K562 (cell line): ENCODE measurements around the gene MCEMP1. TPM values are rescaled to one million over a fixed set of nuclear protein-coding genes. Genes with fewer than 3 reads are reported as not detected.

Source experiments
- ATAC-seq: fragments of 200-7000 bp; cut with Tn5 transposase; 3 replicates; pipeline ENCODE4 v1.9.1; 2020; ENCODE audit warnings: moderate library complexity
- BruUV-seq: library from RNA; stranded (reverse); fragments of 400-500 nt; replicated peaks from 2 replicates; lab custom pipeline; 2021; lab: Mats Ljungman, UMichigan
- CTCF ChIA-PET: fragments of 300-600 bp; formaldehyde crosslinking; extraction: SDS; loops from one replicate; lab custom pipeline; 2021; ENCODE audit warnings: low intra/inter-chr PET ratio; lab: Yijun Ruan, JAX
- POLR2A ChIA-PET: fragments of 300-600, 350-650 bp; sonication (Branson Sonifier 250); formaldehyde crosslinking; extraction: SDS; loops from one replicate; lab custom pipeline; 2021; ENCODE audit warnings: antibody characterized with exemption, inconsistent platforms; lab: Yijun Ruan, JAX
- DNase-seq, 4 experiments: peaks; one replicate each; pipeline versions ENCODE4 v3.0.0 to v3.0.0-alpha.2; 2011 to 2018; ENCODE audit warnings: low spot score in 3 of 4, mixed read lengths in 3 of 4; ENCODE audit errors: extremely low read depth in 1 of 4
- FAIRE-seq: peaks from 2 replicates; lab custom pipeline; 2011; peaks lifted over from hg19 to GRCh38; lab: Jason Lieb, UNC
- H2AFZ ChIP-seq: 2 replicates; pipeline ENCODE4 v1.6.0; 2011; ENCODE audit warnings: low read depth, low read length, control low read depth, inconsistent platforms
- H3K27ac ChIP-seq: fragments of 200-600 bp; 3 replicates; pipeline ENCODE4 v1.8.0; 2011; ENCODE audit warnings: low read depth, mild to moderate bottlenecking, control low read depth, inconsistent platforms, low read length, moderate library complexity, mixed read lengths; ENCODE audit errors: extremely low read depth
- H3K27me3 ChIP-seq, 2 experiments: fragments of 300-600 bp in 1 of 2; 2 replicates in 1 of 2; 3 replicates in 1 of 2; pipeline versions ENCODE4 v1.6.0 to v1.8.0; 2011; ENCODE audit warnings: inconsistent platforms in 2 of 2, low read length in 2 of 2, mild to moderate bottlenecking in 1 of 2, mixed read lengths in 1 of 2, moderate library complexity in 1 of 2; ENCODE audit not compliant: control insufficient read depth in 2 of 2, insufficient read depth in 2 of 2
- H3K36me3 ChIP-seq: fragments of 300-600 bp; 3 replicates; pipeline ENCODE4 v1.8.0; 2011; ENCODE audit warnings: mild to moderate bottlenecking, low read length, inconsistent platforms; ENCODE audit not compliant: control insufficient read depth, insufficient read depth
- H3K4me1 ChIP-seq, 2 experiments: fragments of 200-600 bp in 1 of 2; replicated peaks in 1 of 2; 2 replicates in 1 of 2; 3 replicates in 1 of 2; pipeline versions ENCODE4 v1.5.1 to v1.8.0; 2011; ENCODE audit warnings: inconsistent platforms in 2 of 2, low read length in 2 of 2, mild to moderate bottlenecking in 1 of 2, mixed read lengths in 1 of 2, moderate library complexity in 1 of 2; ENCODE audit not compliant: control insufficient read depth in 2 of 2, insufficient read depth in 2 of 2
- H3K4me2 ChIP-seq: 2 replicates; pipeline ENCODE4 v1.6.1; 2011; ENCODE audit warnings: low read length, control low read depth, inconsistent platforms, mixed read lengths; ENCODE audit not compliant: insufficient read depth
- H3K4me3 ChIP-seq: fragments of 200-600 bp; sonication (generic), shearing (Covaris generic); 2 replicates; pipeline ENCODE4 v1.5.1; 2016; ENCODE audit warnings: control low read depth, inconsistent platforms
- H3K79me2 ChIP-seq: fragments of 200-600 bp; 3 replicates; pipeline ENCODE4 v1.8.0; 2011; ENCODE audit warnings: low read length, inconsistent platforms; ENCODE audit not compliant: control insufficient read depth, insufficient read depth
- H3K9ac ChIP-seq, 2 experiments: 2 replicates each; pipeline versions ENCODE4 v1.6.0 to v1.6.1; 2011; ENCODE audit warnings: low read depth in 2 of 2, low read length in 2 of 2, control low read depth in 1 of 2, inconsistent platforms in 1 of 2, mild to moderate bottlenecking in 1 of 2, mixed read lengths in 1 of 2; ENCODE audit not compliant: insufficient read depth in 1 of 2
- H3K9me1 ChIP-seq: one replicate; pipeline ENCODE4 v1.6.0; 2011; ENCODE audit warnings: inconsistent platforms, mild to moderate bottlenecking, low read length, moderate library complexity; ENCODE audit not compliant: control insufficient read depth, insufficient read depth
- H3K9me3 ChIP-seq: replicated peaks from 2 replicates; pipeline ENCODE4 v1.5.1; 2011; ENCODE audit warnings: low read depth, low read length, inconsistent platforms; ENCODE audit not compliant: control insufficient read depth, insufficient read depth
- H4K20me1 ChIP-seq: replicated peaks from 2 replicates; pipeline ENCODE4 v1.6.1; 2011; ENCODE audit warnings: low read length, inconsistent platforms, mixed read lengths; ENCODE audit not compliant: control insufficient read depth, insufficient read depth
- PHF8 ChIP-seq: fragments of 200-600 bp; sonication (generic); IDR thresholded peaks from 2 replicates; pipeline ENCODE4 v1.6.1; 2012; ENCODE audit warnings: mixed run types, mild to moderate bottlenecking, inconsistent platforms, low read length, moderate library complexity, borderline replicate concordance
- RCOR1 ChIP-seq, 2 experiments: IDR thresholded peaks; 2 replicates each; pipeline ENCODE4 v1.6.1; 2012; ENCODE audit warnings: low read depth in 2 of 2, low read length in 2 of 2, borderline replicate concordance in 1 of 2, improper control_type of control experiment in 1 of 2
- SMARCE1 ChIP-seq: fragments of 450-650 bp; IDR thresholded peaks from 2 replicates; pipeline ENCODE4 v1.7.1; 2016; ENCODE audit warnings: mild to moderate bottlenecking
- SP2 ChIP-seq: IDR thresholded peaks from 2 replicates; pipeline ENCODE4 v1.6.1; 2011; ENCODE audit warnings: mild to moderate bottlenecking, low read depth, low read length, moderate library complexity; ENCODE audit not compliant: poor library complexity, severe bottlenecking; ENCODE audit errors: extremely low read depth
- ZC3H8 ChIP-seq: fragments of 450-650 bp; IDR thresholded peaks from 2 replicates; pipeline ENCODE4 v1.6.1; 2017
- ZFP30 ChIP-seq: fragments of 250-450 bp; sonication (Bioruptor Pico); IDR thresholded peaks from 2 replicates; pipeline ENCODE4 v1.8.0; 2022; ENCODE audit warnings: moderate library complexity, mild to moderate bottlenecking, inconsistent platforms, borderline replicate concordance
- ZNF23 ChIP-seq: fragments of 250-450 bp; sonication (Bioruptor Pico); IDR thresholded peaks from 2 replicates; pipeline ENCODE4 v1.4.0; 2020; ENCODE audit warnings: mild to moderate bottlenecking
- WGBS: fragments of 100-300 bp; shearing (Covaris generic); methylation state at CpG from one replicate; pipeline ENCODE4 v1.1.6; 2016; ENCODE audit warnings: low coverage, mixed read lengths; ENCODE audit not compliant: insufficient coverage; ENCODE audit errors: missing lambda C conversion rate; 5-methylcytosine and 5-hydroxymethylcytosine counted together
- in situ Hi-C: fragments of 300-500 bp; cut with MboI; formaldehyde crosslinking; loops from 4 replicates; pipeline ENCODE4 v1.15.0; 2018; ENCODE audit warnings: inconsistent platforms, mixed read lengths
- intact Hi-C: fragments of 100-400 bp; cut with micrococcal nuclease; formaldehyde crosslinking; loops from 2 replicates; pipeline ENCODE4 v1.14.2; 2022
- polyA plus RNA-seq, 8 experiments: library from polyadenylated mRNA; depleted of rRNA in 4 of 8; stranded (reverse) in 5 of 8; unstranded in 3 of 8; fragments of >200 nt; fragmentation: Nextera tagmentation in 2 of 8; fragmentation: Illumina TruSeq in 1 of 8; extraction: Ambion mirVana in 2 of 8; extraction: Trizol in 1 of 8; gene quantifications; 2 replicates each; pipeline versions ENCODE4 v1.2.1 to v1.2.3, GENCODE V29; 2011 to 2014; ENCODE audit warnings: inconsistent platforms in 1 of 8, missing spikeins in 1 of 8
- total RNA-seq, 7 experiments: library from RNA; depleted of rRNA in 6 of 7; stranded (reverse); fragments of >200 nt in 6 of 7; fragmentation: Illumina TruSeq in 2 of 7; extraction: Trizol in 2 of 7; gene quantifications; 2 replicates each; pipeline versions ENCODE4 v1.2.1 to v1.2.3, GENCODE V29; 2011 to 2021; ENCODE audit warnings: low replicate concordance in 1 of 7
- TF ChIP-seq, protein P1 (sequence below): fragments of 450-650 bp; IDR thresholded peaks from 2 replicates; pipeline ENCODE4 v1.6.1; 2018; ENCODE audit warnings: mild to moderate bottlenecking, low read depth; ENCODE audit not compliant: partially characterized antibody
- TF ChIP-seq, protein P2 (sequence below): fragments of 450-650 bp; IDR thresholded peaks from 2 replicates; pipeline ENCODE4 v1.6.1; 2018; ENCODE audit not compliant: partially characterized antibody

MCEMP1 gene
- total and polyA plus RNA-seq, 9 of the 15 experiments (the other 6 are each of a cell fraction or from before 2014, with no cell fraction given): 0.11 to 1.8 (median 0.51) TPM

DNA sequence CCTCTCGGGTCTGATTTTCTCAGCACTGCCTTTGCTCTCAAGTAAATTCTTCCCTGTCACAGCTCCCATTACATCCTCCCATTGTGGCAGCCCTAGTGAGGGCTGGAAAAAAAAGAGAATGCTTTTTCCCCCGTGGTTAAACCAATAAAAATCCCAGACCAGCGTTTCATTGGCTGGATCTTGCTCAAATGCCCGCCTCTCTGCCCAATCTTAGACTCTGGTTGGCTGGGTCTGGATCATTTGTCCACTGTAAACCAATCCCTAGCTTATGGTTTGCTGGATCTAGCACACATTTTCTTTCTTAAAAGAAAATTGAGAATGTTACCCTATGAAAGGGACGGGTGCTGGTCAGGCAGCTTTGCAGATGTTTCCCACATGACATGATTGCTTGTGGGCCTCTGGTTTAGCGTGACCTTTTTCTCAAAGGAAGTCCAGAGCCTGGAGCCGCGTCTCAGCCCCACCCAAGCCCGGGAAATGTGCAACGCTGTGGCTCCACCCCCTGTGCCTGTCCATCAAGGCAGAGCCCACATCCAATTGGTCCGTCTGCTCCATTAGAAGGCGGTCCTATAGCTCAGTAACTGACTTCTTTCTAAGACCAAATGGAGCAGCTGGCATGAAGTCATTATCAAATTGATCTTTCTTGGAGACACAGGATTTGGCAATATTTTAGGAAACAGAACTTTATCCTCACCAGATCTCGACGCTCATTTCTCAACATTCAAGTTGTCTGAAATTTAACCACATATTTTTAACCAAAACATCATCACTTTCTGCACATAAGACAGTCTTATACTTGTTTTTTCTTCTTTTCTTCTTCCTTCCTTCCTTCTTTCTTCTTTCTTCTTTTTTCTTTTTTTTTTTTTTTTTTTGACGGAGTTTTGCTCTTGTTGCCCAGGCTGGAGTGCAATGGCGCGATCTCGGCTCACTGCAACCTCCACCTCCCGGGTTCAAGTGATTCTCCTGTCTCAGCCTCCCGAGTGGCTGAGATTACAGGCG lies 2.6 kb upstream of the MCEMP1 start (continued):
- TF ChIP-seq ZFP30 (CRISPR knock-in tag) (no peak), SP2 (peak; percentile 44), ZNF23 (no peak)
- TF ChIP-seq, protein P1, sequence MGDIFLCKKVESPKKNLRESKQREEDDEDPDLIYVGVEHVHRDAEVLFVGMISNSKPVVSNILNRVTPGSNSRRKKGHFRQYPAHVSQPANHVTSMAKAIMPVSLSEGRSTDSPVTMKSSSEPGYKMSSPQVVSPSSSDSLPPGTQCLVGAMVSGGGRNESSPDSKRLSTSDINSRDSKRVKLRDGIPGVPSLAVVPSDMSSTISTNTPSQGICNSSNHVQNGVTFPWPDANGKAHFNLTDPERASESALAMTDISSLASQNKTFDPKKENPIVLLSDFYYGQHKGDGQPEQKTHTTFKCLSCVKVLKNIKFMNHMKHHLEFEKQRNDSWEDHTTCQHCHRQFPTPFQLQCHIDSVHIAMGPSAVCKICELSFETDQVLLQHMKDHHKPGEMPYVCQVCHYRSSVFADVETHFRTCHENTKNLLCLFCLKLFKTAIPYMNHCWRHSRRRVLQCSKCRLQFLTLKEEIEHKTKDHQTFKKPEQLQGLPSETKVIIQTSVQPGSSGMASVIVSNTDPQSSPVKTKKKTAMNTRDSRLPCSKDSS: peak; percentile 54

DNA sequence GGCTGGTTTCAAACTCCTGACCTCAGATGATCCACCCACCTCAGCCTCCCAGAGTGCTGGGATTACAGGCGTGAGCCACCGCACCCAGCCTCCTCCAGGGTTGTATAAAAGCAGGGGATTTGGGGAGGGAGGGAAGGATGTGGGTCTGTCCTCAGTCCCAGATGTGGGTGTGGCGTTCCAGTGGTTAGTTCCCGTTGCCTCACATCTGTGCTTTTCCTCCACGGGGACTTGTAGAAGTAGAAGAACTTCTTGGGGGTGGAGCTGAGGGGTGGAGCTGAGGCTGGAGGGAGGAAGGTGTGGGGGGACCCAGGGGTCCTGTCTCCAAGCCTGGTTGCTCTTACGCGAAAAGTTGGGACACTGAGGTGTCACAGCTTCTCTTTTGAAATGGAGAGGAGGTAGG lies 514 bp upstream of the MCEMP1 start:
- H3K9me1 ChIP-seq: no peaks in the 10 kb centered on the region
- H3K79me2 ChIP-seq: peaks cover 7% of the 10 kb centered on the region; the same call in 2 of the 3 replicates
- ATAC-seq (no peak), FAIRE-seq (no peak), DNase-seq (no peak)
- ChIA-PET CTCF (no interaction called here), POLR2A (no interaction called here)
- intact Hi-C loops: no loop called here
- in situ Hi-C loops: loop anchor here (5.0 kb wide), 1 partner anchor 89 kb away; no protein-coding TSS in a partner anchor
- H2AFZ ChIP-seq: peak overlapping the region; percentile 55; the same call in 1 of the 2 replicates
- WGBS: 0% methylated on average over 7 of the region's 7 CpGs
- H3K4me3 ChIP-seq: no peak overlapping the region; the same call in 1 of the 2 replicates
- no peaks in the 10 kb centered on the region for H3K36me3 ChIP-seq
- no peak overlapping the region for H3K9ac ChIP-seq
- BruUV-seq: no TSS peak
- H3K27me3 ChIP-seq: peaks cover 3 to 15% of the 10 kb centered on the region in 2 experiments; a peak in 2 of 5 replicates
- H3K27ac ChIP-seq: no peak overlapping the region
- peaks cover 10 to 12% of the 10 kb centered on the region in 2 experiments; a peak in 4 of 5 replicates for H3K4me1 ChIP-seq
- peaks cover 5% of the 10 kb centered on the region; the same call in 1 of the 2 replicates for H3K9me3 ChIP-seq
- H3K4me2 ChIP-seq: peak overlapping the region; percentile 31
- no peaks in the 10 kb centered on the region for H4K20me1 ChIP-seq
- TF ChIP-seq PHF8 (no peak), RCOR1 (IDR thresholded peaks at IDR 0.05; ENCODE audit: borderline replicate concordance in 1 of 2, low read depth in 2 of 2, low read length in 2 of 2) (no peak), ZC3H8 (no peak), SMARCE1 (no peak)
- TF ChIP-seq, protein P2, sequence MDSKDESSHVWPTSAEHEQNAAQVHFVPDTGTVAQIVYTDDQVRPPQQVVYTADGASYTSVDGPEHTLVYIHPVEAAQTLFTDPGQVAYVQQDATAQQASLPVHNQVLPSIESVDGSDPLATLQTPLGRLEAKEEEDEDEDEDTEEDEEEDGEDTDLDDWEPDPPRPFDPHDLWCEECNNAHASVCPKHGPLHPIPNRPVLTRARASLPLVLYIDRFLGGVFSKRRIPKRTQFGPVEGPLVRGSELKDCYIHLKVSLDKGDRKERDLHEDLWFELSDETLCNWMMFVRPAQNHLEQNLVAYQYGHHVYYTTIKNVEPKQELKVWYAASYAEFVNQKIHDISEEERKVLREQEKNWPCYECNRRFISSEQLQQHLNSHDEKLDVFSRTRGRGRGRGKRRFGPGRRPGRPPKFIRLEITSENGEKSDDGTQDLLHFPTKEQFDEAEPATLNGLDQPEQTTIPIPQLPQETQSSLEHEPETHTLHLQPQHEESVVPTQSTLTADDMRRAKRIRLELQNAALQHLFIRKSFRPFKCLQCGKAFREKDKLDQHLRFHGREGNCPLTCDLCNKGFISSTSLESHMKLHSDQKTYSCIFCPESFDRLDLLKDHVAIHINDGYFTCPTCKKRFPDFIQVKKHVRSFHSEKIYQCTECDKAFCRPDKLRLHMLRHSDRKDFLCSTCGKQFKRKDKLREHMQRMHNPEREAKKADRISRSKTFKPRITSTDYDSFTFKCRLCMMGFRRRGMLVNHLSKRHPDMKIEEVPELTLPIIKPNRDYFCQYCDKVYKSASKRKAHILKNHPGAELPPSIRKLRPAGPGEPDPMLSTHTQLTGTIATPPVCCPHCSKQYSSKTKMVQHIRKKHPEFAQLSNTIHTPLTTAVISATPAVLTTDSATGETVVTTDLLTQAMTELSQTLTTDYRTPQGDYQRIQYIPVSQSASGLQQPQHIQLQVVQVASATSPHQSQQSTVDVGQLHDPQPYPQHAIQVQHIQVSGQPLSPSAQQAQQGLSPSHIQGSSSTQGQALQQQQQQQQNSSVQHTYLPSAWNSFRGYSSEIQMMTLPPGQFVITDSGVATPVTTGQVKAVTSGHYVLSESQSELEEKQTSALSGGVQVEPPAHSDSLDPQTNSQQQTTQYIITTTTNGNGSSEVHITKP: no peak
